C4-2B (cell line): ENCODE results near the gene KL.
A peak's percentile ranks its signal among the peaks of the same experiment; 100 is the strongest.

Source experiments
- H3K27ac ChIP-seq: fragments of 450-650 bp; 2 replicates; pipeline ENCODE4 v1.5.1; 2017
- ZFX ChIP-seq: fragments of 450-650 bp; IDR thresholded peaks from 2 replicates; pipeline ENCODE4 v1.6.1; 2017
- TF ChIP-seq, protein P1 (sequence below): fragments of 450-650 bp; conservative IDR thresholded peaks from 2 replicates; pipeline ENCODE4 v1.5.1; 2017; ENCODE audit warnings: mild to moderate bottlenecking

Gene KL

DNA sequence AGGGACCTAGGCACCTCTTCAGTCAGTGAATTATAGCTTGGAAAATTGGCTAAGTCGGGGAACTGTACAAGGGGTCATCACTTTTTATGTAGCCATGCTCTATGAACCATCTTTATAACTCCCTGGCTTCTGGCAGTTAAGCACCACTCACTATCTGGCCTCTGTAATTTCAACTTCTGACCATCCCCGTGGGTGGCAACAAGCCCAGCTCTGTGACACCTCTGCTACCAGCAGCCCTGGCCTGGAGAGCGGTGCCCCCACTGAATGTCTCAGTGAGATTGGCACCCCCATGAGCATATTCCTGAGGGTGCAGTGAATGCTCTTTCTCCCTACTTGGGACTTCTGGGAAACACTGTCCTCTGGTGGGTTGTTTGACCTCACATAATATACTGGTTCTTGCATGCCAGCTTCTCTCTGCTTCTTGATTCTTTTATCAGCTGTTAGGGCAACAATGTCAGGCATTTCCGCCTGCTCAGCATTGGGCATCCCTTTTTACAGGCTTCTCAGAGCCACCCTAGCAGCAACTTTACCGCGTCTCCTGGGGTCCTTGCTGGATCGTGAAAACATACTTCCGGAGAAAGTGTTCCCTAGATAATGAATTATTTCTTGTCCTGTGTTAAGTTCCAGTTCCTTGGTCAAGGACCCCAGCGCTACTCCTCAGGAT is 10.4 kb downstream of the KL start:
- H3K27ac ChIP-seq, result no peak overlapping the region
- TF ChIP-seq ZFX, result peak; percentile 28; the same call in 1 of the 2 replicates
- TF ChIP-seq, protein P1, sequence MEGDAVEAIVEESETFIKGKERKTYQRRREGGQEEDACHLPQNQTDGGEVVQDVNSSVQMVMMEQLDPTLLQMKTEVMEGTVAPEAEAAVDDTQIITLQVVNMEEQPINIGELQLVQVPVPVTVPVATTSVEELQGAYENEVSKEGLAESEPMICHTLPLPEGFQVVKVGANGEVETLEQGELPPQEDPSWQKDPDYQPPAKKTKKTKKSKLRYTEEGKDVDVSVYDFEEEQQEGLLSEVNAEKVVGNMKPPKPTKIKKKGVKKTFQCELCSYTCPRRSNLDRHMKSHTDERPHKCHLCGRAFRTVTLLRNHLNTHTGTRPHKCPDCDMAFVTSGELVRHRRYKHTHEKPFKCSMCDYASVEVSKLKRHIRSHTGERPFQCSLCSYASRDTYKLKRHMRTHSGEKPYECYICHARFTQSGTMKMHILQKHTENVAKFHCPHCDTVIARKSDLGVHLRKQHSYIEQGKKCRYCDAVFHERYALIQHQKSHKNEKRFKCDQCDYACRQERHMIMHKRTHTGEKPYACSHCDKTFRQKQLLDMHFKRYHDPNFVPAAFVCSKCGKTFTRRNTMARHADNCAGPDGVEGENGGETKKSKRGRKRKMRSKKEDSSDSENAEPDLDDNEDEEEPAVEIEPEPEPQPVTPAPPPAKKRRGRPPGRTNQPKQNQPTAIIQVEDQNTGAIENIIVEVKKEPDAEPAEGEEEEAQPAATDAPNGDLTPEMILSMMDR, result no peak

DNA sequence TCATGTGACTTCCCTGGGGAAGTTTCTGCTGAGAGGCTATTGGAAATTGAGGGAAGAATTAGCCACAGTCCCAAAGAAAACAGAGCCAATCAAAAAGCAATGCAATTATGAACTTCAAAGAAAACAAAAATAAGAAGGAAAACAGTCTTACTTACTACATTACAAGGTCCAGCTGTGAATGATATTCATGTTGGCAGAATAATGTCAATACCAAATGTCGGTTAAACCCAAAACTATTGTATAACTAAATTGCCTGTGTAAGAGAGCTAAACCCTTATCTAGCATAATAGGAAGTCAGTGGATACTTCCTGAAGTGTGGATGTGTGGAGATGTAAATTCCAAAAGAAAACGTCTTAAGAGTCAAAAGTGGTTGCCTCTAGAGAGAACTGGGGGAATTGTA is 12.4 kb downstream of the KL start:
- TF ChIP-seq, protein P1, result no peak
- TF ChIP-seq ZFX, result no peak
- H3K27ac ChIP-seq, result no peak overlapping the region

DNA sequence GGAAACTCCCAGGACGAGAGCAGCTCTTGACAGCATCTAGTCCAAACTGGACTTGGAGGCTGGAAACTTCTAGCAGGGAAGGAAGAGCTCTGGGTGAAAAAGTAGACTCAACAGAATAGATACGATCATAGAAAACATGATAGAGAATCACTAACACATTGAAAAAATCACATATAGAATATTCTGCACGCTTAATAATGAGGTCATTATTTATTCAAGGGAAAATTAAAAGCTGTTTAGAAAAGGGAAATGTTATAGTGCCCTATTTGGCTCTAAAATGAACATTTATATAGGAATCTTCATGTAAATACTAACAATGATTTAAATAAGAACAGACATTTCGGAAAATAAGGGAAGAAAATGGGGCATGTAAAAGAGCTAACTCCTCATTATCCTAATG is 15.1 kb downstream of the KL start:
- no peak overlapping the region for H3K27ac ChIP-seq
- no peak for TF ChIP-seq ZFX
- TF ChIP-seq, protein P1, result no peak

DNA sequence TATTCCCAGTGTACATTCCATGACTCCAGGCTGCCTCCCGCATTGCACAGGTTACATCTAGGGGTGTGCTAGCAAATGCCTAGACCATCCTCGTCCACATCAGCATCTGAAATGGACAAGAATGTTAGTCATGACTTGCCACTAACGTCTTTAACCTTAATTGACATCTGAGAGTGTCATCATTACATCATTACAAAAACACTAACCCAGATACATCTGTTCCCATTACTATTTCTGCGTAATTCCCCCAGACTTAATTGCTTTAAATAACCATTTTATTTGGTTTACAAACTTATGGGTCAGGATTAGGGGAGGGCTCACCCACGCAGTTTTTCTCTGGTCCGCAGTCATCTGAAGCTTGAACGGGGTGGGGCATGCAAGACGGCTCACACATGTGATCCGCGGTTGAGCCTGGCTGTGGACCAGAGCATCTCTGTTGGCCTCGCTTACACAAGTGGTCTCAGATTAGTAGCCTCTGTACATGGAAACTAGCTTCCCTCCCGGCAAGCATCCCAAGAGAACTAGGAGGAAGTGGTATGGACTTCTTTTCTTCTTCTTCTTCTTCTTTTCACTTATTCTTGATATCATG is 15.9 kb downstream of the KL start:
- H3K27ac ChIP-seq, result no peak overlapping the region
- no peak for TF ChIP-seq ZFX
- TF ChIP-seq, protein P1, result no peak

DNA sequence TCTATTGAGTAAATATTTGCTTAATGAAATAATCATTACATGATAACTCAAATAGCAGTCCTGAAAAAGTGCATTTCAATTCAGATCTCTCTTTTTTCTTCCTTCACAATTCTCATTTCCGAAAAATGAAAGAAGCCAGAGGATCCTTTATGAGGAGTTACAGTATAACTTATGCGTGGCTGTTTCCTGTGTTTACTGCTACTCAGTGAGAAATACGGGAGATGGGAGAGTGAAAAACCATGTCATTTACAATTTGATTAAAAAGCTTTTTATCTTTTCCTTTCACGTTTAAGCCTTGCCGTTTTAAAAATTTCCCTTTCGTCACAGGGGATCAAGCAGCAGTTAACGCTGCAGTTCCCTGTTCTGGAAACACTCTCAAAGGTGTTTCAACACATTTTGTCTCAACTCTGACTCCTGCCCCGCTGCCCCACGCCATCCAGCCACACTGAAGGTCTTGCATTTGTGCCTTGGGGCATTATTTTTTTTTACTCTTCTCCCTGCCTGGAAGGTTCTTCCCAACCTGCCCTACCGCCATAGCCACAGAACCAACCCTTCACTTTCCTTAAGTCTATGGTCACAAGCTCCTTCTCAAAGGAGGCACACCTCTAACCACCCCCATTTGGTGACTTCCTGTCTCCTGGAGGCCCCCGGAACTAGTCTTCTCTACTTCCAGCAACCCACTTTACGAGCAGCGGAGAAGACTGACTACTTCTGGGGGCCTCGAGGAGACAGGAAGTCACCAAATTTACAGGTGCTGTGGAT is 17.0 kb downstream of the KL start:
- H3K27ac ChIP-seq, result no peak overlapping the region
- TF ChIP-seq, protein P1, result no peak
- TF ChIP-seq ZFX, result no peak

DNA sequence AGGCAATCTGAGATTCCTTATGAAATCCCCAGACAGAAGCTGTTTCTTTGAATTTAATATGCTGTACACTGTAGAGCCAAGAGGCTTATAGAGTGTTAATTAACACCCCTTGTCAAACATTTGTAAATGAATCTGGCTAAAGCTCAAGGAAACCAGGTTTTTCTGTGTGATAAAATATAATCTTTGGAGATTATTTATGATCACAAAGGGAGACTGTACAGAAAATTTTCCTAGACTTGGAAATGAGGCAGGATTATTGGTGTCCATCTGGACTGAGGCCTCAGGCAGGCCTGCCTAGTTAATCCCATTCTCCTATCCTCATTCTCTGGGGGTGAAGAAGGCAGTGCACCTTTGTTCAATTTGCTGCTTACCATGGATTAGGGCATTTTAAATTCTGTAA is 17.8 kb downstream of the KL start:
- H3K27ac ChIP-seq, result no peak overlapping the region
- TF ChIP-seq, protein P1, result no peak
- TF ChIP-seq ZFX, result no peak
